ENCODE measurements around the gene CREBBP. TPM values are rescaled to one million over a fixed set of nuclear protein-coding genes. Genes with fewer than 3 reads are reported as not detected.
"Not testable (repeated sequence)": the region's sequence is repeated elsewhere in the genome, so short reads cannot be mapped to it uniquely, and the experiment has no call there.

The CREBBP gene
- total and polyA plus RNA-seq, 2 experiments from 2014 or later: 24.4 to 33.8 TPM

DNA sequence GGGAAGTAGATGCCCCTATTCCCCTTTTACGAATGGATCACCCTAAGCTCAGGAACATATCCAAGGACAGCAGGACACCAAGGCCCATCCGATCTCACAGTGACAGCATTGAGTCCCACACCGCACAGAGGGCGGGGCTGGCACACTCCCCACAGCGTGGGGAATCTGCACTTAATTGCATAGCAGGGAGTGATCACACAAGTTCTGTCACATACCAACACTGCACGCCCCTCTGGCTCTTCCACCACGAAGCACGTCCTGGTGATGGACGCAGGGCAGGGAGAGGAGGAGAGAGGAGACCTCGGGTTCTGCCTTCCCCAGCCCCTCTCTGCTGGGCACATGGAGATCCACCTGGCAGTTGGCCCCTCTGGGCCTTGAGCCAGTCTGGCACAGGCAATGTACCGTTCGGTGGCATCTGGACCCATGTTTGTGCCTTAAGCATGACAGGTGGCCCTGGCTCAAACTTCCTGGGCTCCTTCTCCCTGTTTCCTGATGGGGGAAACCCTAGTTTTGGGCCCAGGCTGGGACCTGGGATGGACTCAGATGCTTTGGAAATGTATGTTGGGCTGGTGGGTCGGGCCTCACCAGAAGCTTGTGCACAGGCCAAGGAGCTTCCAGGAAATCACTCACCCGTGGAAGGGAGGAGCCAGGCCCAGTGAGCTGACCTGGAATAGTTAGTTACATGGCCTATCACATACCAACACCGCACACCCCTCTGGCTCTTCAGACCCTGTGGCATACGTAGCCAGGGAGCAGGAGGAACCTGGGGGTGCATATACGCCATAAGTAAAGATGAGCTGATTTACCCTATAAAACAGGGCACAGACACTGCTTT, 35.1 kb upstream of the CREBBP start:
- no peaks in the 10 kb centered on the region for H3K36me3 ChIP-seq
- H3K27me3 ChIP-seq: no peaks in the 10 kb centered on the region
- H3K4me1 ChIP-seq (ENCODE audit: low read depth): no peaks in the 10 kb centered on the region
- TF ChIP-seq, protein P1, sequence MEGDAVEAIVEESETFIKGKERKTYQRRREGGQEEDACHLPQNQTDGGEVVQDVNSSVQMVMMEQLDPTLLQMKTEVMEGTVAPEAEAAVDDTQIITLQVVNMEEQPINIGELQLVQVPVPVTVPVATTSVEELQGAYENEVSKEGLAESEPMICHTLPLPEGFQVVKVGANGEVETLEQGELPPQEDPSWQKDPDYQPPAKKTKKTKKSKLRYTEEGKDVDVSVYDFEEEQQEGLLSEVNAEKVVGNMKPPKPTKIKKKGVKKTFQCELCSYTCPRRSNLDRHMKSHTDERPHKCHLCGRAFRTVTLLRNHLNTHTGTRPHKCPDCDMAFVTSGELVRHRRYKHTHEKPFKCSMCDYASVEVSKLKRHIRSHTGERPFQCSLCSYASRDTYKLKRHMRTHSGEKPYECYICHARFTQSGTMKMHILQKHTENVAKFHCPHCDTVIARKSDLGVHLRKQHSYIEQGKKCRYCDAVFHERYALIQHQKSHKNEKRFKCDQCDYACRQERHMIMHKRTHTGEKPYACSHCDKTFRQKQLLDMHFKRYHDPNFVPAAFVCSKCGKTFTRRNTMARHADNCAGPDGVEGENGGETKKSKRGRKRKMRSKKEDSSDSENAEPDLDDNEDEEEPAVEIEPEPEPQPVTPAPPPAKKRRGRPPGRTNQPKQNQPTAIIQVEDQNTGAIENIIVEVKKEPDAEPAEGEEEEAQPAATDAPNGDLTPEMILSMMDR (IDR thresholded peaks at IDR 0.05; ENCODE audit: low read depth, low read length): no peak
- no peak for DNase-seq (ENCODE audit: low read depth in 1 of 2, low spot score in 1 of 2)
- no peak overlapping the region for H3K27ac ChIP-seq
- H3K4me3 ChIP-seq: no peak overlapping the region
- H3K9me3 ChIP-seq (ENCODE audit: low read depth): no peaks in the 10 kb centered on the region

DNA sequence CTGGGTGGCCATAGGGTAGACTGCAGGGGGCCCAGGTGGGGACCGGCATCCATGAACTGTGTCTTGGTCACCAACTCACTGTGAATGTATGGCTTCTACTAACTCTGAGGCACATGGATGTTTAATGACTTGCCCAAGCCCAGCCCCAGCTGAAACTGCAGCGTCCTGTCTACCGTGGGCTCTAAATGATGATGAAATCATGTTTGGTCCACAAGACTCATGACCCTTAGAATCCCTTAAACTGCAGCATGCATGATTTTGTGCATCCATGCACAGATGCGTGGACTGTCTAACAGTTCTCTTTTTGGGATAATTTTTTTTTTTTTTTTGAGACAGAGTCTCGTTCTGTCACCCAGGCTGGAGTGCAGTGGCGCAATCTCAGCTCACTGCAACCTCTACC, 32.4 kb upstream of the CREBBP start:
- Histone ChIP-seq H3K9me3 (ENCODE audit: low read depth) (no peaks in the 10 kb centered on the region), H3K4me3 (no peak overlapping the region), H3K36me3 (no peaks in the 10 kb centered on the region), H3K27me3 (no peaks in the 10 kb centered on the region), H3K27ac (no peak overlapping the region), H3K4me1 (ENCODE audit: low read depth) (no peaks in the 10 kb centered on the region)
- TF ChIP-seq, protein P1 (IDR thresholded peaks at IDR 0.05; ENCODE audit: low read depth, low read length): no peak
- DNase-seq (ENCODE audit: low read depth in 1 of 2, low spot score in 1 of 2): no peak

DNA sequence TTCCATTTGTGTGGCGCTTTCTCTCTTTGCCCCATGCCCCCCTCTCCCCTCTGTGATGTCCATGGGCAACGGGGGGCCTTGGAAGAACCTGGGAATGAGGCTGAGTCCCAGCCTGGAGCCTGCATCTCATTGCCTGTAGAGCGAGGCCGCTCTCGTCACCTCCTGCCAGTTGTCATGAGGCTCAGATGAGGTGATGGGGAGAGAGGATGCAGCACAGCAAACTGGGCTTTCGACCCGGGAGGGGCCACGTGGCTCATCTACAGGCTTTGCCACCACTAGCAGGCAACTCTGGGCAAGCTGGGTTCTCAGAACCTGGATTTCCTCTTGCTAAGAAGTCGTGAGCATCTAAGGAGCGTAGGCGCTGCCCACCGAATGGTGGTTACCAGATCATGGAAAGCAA, 31.9 kb upstream of the CREBBP start:
- DNase-seq (ENCODE audit: low read depth in 1 of 2, low spot score in 1 of 2): no peak
- no peaks in the 10 kb centered on the region for H3K9me3 ChIP-seq (ENCODE audit: low read depth)
- TF ChIP-seq, protein P1 (IDR thresholded peaks at IDR 0.05; ENCODE audit: low read depth, low read length): no peak

DNA sequence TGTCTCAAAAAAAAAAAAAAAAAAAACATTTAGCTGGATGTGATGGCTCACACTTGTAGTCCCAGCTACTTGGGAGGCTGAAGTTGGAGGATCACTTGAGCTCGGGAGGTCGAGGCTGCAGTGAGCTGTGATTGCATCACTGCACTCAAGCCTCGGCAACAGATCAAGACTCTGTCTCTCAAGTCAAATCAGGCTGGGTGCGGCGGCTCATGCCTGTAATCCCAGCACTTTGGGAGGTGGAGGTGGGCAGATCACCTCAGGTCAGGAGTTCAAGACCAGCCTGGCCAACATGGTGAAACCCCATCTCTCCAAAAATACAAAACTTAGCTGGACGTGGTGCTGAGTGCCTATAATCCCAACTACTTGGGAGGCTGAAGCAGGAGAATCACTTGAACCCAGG, 31.2 kb upstream of the CREBBP start:
- H3K36me3 ChIP-seq; H3K9me3 ChIP-seq (ENCODE audit: low read depth); DNase-seq (ENCODE audit: low read depth in 1 of 2, low spot score in 1 of 2); H3K27ac ChIP-seq; H3K4me1 ChIP-seq (ENCODE audit: low read depth); H3K4me3 ChIP-seq; H3K27me3 ChIP-seq: not testable (repeated sequence)

More for the DNA sequence above, 31.9 kb upstream of the CREBBP start:
- no peak overlapping the region for H3K4me3 ChIP-seq
- no peak overlapping the region for H3K27ac ChIP-seq
- H3K36me3 ChIP-seq: no peaks in the 10 kb centered on the region
- H3K27me3 ChIP-seq: no peaks in the 10 kb centered on the region
- H3K4me1 ChIP-seq (ENCODE audit: low read depth): no peaks in the 10 kb centered on the region

- Histone ChIP-seq H3K4me1 (ENCODE audit: low read depth) (no peaks in the 10 kb centered on the region), H3K27ac (no peak overlapping the region), H3K27me3 (no peaks in the 10 kb centered on the region), H3K36me3 (no peaks in the 10 kb centered on the region), H3K4me3 (no peak overlapping the region), H3K9me3 (ENCODE audit: low read depth) (no peaks in the 10 kb centered on the region)
- DNase-seq (ENCODE audit: low read depth in 1 of 2, low spot score in 1 of 2): no peak
- TF ChIP-seq, protein P1 (IDR thresholded peaks at IDR 0.05; ENCODE audit: low read depth, low read length): no peak
These were observed 29.5 kb upstream of the CREBBP start for GRCh38 chr16:3909791-3910583.

DNA sequence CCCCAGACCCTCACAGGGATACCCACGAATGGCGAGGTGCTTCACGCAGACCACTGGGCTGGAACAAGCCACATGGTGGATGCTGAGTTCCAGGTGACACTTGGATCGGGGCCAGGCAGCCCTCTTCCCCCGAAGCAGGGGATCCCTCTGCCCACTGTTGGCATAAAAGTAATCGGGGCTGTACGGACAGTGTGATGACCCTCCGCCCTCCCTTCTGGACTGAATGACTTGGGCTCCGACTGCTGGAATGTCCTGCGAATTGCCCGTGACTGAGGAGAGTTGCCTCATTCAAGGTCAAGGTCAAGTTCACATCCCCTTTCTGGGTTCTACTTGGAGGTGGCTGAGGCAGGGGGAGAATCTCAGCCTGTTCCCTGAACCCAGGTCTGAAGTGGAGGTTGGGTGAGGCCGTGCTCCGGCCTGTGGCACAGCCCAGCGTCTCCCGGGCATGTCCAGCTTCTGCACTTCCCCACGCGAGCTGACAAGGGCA, 28.5 kb upstream of the CREBBP start:
- TF ChIP-seq, protein P1 (IDR thresholded peaks at IDR 0.05; ENCODE audit: low read depth, low read length): no peak
- peak in 1 of 2 donors; percentile 12 for DNase-seq (ENCODE audit: low read depth in 1 of 2, low spot score in 1 of 2)
- Histone ChIP-seq H3K27ac (no peak overlapping the region), H3K27me3 (no peaks in the 10 kb centered on the region), H3K36me3 (no peaks in the 10 kb centered on the region), H3K4me3 (no peak overlapping the region), H3K4me1 (ENCODE audit: low read depth) (no peaks in the 10 kb centered on the region), H3K9me3 (ENCODE audit: low read depth) (no peaks in the 10 kb centered on the region)
